ENCODE measurements around the gene SYT1. TPM values are rescaled to one million over a fixed set of nuclear protein-coding genes. Genes with fewer than 3 reads are reported as not detected.

The SYT1 gene
- total and polyA plus RNA-seq, 2 of the 4 experiments (the other 2 are of a cell fraction) = 2.8 to 3.0 TPM

DNA sequence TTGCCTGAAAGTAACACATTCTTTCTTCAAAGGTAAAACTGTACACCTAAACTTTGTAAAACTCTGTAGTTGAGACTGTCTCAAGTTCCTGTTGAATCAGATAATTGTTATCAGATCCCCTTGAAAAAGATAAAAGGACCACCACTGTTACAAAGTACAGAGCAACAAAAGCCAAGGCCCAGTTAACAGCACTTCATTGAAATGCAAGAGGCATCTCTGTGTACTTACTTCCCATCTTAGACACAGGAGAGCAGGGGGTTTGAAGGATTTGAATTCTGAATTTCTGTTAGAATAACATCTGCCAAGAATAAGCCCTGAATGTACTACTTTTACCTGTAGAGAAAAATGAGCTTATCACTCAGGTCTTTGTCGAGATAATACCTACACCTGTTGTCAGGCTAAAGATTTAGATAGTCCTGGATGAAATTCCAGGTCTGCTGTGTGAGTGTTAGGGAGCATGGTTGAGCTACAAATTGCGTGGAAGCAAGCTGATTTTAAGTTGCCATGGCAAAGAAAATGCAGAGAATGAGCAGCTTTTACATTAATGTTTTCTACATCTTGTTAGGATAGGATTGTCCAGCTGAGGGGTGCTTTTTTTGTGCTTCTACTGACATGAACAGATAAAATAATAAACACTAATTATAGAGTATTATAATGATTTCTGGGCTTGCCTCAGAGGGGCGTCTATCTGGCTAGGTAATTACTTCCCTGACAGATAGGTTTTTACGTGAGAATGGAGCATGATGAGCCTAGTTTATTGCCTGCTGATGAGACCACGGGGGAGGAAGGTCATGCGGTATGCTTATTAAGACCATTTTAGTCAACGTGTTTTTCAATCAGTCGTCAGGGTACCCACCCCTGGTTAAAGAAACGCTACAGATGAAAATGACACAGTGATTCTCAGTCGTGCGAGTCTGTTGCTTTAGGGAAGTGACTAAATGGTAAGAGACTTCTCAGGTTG, 517.0 kb downstream of the SYT1 start:
- H2AFZ ChIP-seq (replicated peaks; ENCODE audit: low read length, poor library complexity) = no peak overlapping the region
- intact Hi-C loops (cut with micrococcal nuclease) (no loop called here), dilution Hi-C loops (cut with HindIII; ENCODE audit: low sequenced_read_pairs, unreplicated experiment) (no loop called here), in situ Hi-C loops (cut with MboI; ENCODE audit: low sequenced_read_pairs) (no loop called here)
- H3K9me1 ChIP-seq (ENCODE audit: insufficient read depth, low read length) = no peaks in the 10 kb centered on the region
- no peak overlapping the region for H2BK20ac ChIP-seq (ENCODE audit: low read depth, low read length)
- H4K5ac ChIP-seq (ENCODE audit: low read depth, low read length) = no peak overlapping the region
- no peak overlapping the region for H2AK9ac ChIP-seq (replicated peaks; ENCODE audit: low read depth, low read length, poor library complexity)
- H3K14ac ChIP-seq (replicated peaks; ENCODE audit: low read depth, low read length) = no peak overlapping the region
- no peaks in the 10 kb centered on the region for H3K36me3 ChIP-seq (ENCODE audit: control insufficient read depth, insufficient read depth, low read length)
- H2BK5ac ChIP-seq (ENCODE audit: low read depth, low read length, poor library complexity, severe bottlenecking) = no peak overlapping the region
- H4K8ac ChIP-seq (ENCODE audit: low read depth in 2 of 2, low read length in 2 of 2) = no peak overlapping the region
- no peaks in the 10 kb centered on the region for H3K9me3 ChIP-seq (ENCODE audit: control insufficient read depth, insufficient read depth, low read length)
- no peak overlapping the region for H2BK15ac ChIP-seq (ENCODE audit: low read depth, low read length)
- 0 out of 2 replicates have a peak, but pooled peaks cover 2% of the 10 kb centered on the region for H3K4me1 ChIP-seq (ENCODE audit: control insufficient read depth, insufficient read depth, low read length)
- DNase-seq = no peak
- no peaks in the 10 kb centered on the region for H4K20me1 ChIP-seq (ENCODE audit: insufficient read depth, low read length)
- no peak overlapping the region for H3K4me3 ChIP-seq (ENCODE audit: insufficient read depth, low read depth, low read length)
- ChIA-PET POLR2A (ENCODE audit: unreplicated experiment) (no interaction called here), CTCF (no interaction called here)
- H3K27me3 ChIP-seq (ENCODE audit: control insufficient read depth, insufficient read depth, low read length) = no peaks in the 10 kb centered on the region
- no peak for ATAC-seq (ENCODE audit: low read depth)
- no peak overlapping the region for H3K4me2 ChIP-seq (ENCODE audit: low read depth, low read length)
- H3K18ac ChIP-seq (ENCODE audit: low read depth, low read length) = no peak overlapping the region
- no peak overlapping the region for H3K27ac ChIP-seq (ENCODE audit: insufficient read depth, low read length)
- no peak overlapping the region for H2AK5ac ChIP-seq (ENCODE audit: low read depth, low read length)
- no TSS peak for BruUV-seq (replicated peaks)
- no peak overlapping the region for H3K4ac ChIP-seq (ENCODE audit: low read depth, low read length)
- no peak overlapping the region for H4K91ac ChIP-seq (ENCODE audit: insufficient read depth, low read depth, low read length)
- H3K23ac ChIP-seq (ENCODE audit: low read depth, low read length) = no peak overlapping the region
- no peak overlapping the region for H3K56ac ChIP-seq (ENCODE audit: extremely low read depth, insufficient read depth, low read length)
- TF ChIP-seq FOS (IDR thresholded peaks at IDR 0.05; ENCODE audit: low read depth, low read length) (no peak), POLR2A (IDR thresholded peaks at IDR 0.05; ENCODE audit: low read depth, low read length) (no peak), ELK1 (IDR thresholded peaks at IDR 0.05; ENCODE audit: borderline replicate concordance, low read depth, low read length) (no peak), NFE2L2 (IDR thresholded peaks at IDR 0.05; ENCODE audit: low read depth, low read length) (no peak), MAFK (IDR thresholded peaks at IDR 0.05; ENCODE audit: low read depth, low read length) (no peak), CHD1 (IDR thresholded peaks at IDR 0.05; ENCODE audit: low read depth, low read length) (no peak), RCOR1 (IDR thresholded peaks at IDR 0.05; ENCODE audit: insufficient replicate concordance, low read length) (no peak), MAZ (IDR thresholded peaks at IDR 0.05; ENCODE audit: borderline replicate concordance, low read depth, low read length) (no peak), BHLHE40 (IDR thresholded peaks at IDR 0.05; ENCODE audit: low read depth, low read length) (no peak)
- TF ChIP-seq, protein P1, sequence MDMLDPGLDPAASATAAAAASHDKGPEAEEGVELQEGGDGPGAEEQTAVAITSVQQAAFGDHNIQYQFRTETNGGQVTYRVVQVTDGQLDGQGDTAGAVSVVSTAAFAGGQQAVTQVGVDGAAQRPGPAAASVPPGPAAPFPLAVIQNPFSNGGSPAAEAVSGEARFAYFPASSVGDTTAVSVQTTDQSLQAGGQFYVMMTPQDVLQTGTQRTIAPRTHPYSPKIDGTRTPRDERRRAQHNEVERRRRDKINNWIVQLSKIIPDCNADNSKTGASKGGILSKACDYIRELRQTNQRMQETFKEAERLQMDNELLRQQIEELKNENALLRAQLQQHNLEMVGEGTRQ (IDR thresholded peaks at IDR 0.05; ENCODE audit: low read depth, low read length) = no peak
- no peak overlapping the region for H3K9ac ChIP-seq (ENCODE audit: low read depth, low read length)
- 45% methylated on average over 6 of the region's 11 CpGs; no CpG with 5 or more reads in 1 of the 2 experiments for WGBS, 2 experiments (ENCODE audit: extremely low coverage in 2 of 2, insufficient read length in 1 of 2)
- H2BK120ac ChIP-seq (ENCODE audit: low read depth, low read length) = no peak overlapping the region
- H3K79me1 ChIP-seq (ENCODE audit: low read depth in 1 of 2, low read length in 2 of 2) = no peaks in the 10 kb centered on the region
